Measurements from ENCODE around the gene MOB1B.

MOB1B gene

GRCh38 chr4:70859066-70859465 is 43.1 kb upstream of the MOB1B start:
- H3K4me2 ChIP-seq (ENCODE audit: low read depth, low read length), result no peak overlapping the region
- H3K9ac ChIP-seq (ENCODE audit: low read length), result no peak overlapping the region
- H2AFZ ChIP-seq (ENCODE audit: low read length), result no peak overlapping the region
- TF ChIP-seq EZH2 (optimal IDR thresholded peaks at IDR 0.05; ENCODE audit: low read depth, low read length), result no peak
- no peak for TF ChIP-seq EZH2phosphoT487 (IDR thresholded peaks at IDR 0.05; ENCODE audit: low read length)
- TF ChIP-seq CTCF (IDR thresholded peaks at IDR 0.05; ENCODE audit: low read length), result no peak
- H3K9me2 ChIP-seq (replicated peaks; ENCODE audit: insufficient read depth, low read length), result no peaks in the 10 kb centered on the region
- H3K36me3 ChIP-seq (replicated peaks; ENCODE audit: insufficient read depth, low read length), result no peaks in the 10 kb centered on the region
- H3F3A ChIP-seq (ENCODE audit: insufficient read depth, low read length), result no peaks in the 10 kb centered on the region
- H3K79me2 ChIP-seq (ENCODE audit: low read length), result no peaks in the 10 kb centered on the region
- H3K4me1 ChIP-seq (ENCODE audit: low read length), result no peaks in the 10 kb centered on the region
- no peak overlapping the region for H3K4me3 ChIP-seq (ENCODE audit: low read length)
- no peak overlapping the region for H3K27ac ChIP-seq (ENCODE audit: low read length)
- no peaks in the 10 kb centered on the region for H3K9me3 ChIP-seq (replicated peaks; ENCODE audit: insufficient read depth, low read length)
- H4K20me1 ChIP-seq (ENCODE audit: insufficient read depth, low read length), result no peaks in the 10 kb centered on the region
- no peaks in the 10 kb centered on the region for H3K27me3 ChIP-seq (replicated peaks; ENCODE audit: insufficient read depth, low read length)
- DNase-seq, result no peak

GRCh38 chr4:70863099-70863790 is 38.9 kb upstream of the MOB1B start:
- TF ChIP-seq EZH2phosphoT487 (IDR thresholded peaks at IDR 0.05; ENCODE audit: low read length), result no peak
- no peaks in the 10 kb centered on the region for H3K79me2 ChIP-seq (ENCODE audit: low read length)
- H4K20me1 ChIP-seq (ENCODE audit: insufficient read depth, low read length), result no peaks in the 10 kb centered on the region
- no peak for DNase-seq
- no peak overlapping the region for H3K4me3 ChIP-seq (ENCODE audit: low read length)
- H3K4me1 ChIP-seq (ENCODE audit: low read length), result no peaks in the 10 kb centered on the region
- H3K27me3 ChIP-seq (replicated peaks; ENCODE audit: insufficient read depth, low read length), result no peaks in the 10 kb centered on the region
- H3K27ac ChIP-seq (ENCODE audit: low read length), result no peak overlapping the region
- no peaks in the 10 kb centered on the region for H3K9me2 ChIP-seq (replicated peaks; ENCODE audit: insufficient read depth, low read length)
- H3F3A ChIP-seq (ENCODE audit: insufficient read depth, low read length), result no peaks in the 10 kb centered on the region
- H2AFZ ChIP-seq (ENCODE audit: low read length), result no peak overlapping the region
- H3K9me3 ChIP-seq (replicated peaks; ENCODE audit: insufficient read depth, low read length), result no peaks in the 10 kb centered on the region
- no peaks in the 10 kb centered on the region for H3K36me3 ChIP-seq (replicated peaks; ENCODE audit: insufficient read depth, low read length)
- H3K9ac ChIP-seq (ENCODE audit: low read length), result no peak overlapping the region
- H3K4me2 ChIP-seq (ENCODE audit: low read depth, low read length), result no peak overlapping the region

GRCh38 chr4:70868778-70869177 is 33.4 kb upstream of the MOB1B start:
- Histone ChIP-seq H4K20me1 (ENCODE audit: insufficient read depth, low read length) (no peaks in the 10 kb centered on the region), H3K27me3 (replicated peaks; ENCODE audit: insufficient read depth, low read length) (no peaks in the 10 kb centered on the region), H3K36me3 (replicated peaks; ENCODE audit: insufficient read depth, low read length) (no peaks in the 10 kb centered on the region), H3K4me1 (ENCODE audit: low read length) (no peaks in the 10 kb centered on the region), H3K9me2 (replicated peaks; ENCODE audit: insufficient read depth, low read length) (no peaks in the 10 kb centered on the region), H3K79me2 (ENCODE audit: low read length) (no peaks in the 10 kb centered on the region), H3F3A (ENCODE audit: insufficient read depth, low read length) (no peaks in the 10 kb centered on the region), H3K4me2 (ENCODE audit: low read depth, low read length) (no peak overlapping the region), H3K9me3 (replicated peaks; ENCODE audit: insufficient read depth, low read length) (no peaks in the 10 kb centered on the region), H3K4me3 (ENCODE audit: low read length) (no peak overlapping the region), H3K27ac (ENCODE audit: low read length) (no peak overlapping the region), H2AFZ (ENCODE audit: low read length) (no peak overlapping the region), H3K9ac (ENCODE audit: low read length) (no peak overlapping the region)
- TF ChIP-seq EZH2 (optimal IDR thresholded peaks at IDR 0.05; ENCODE audit: low read depth, low read length) (no peak), CTCF (IDR thresholded peaks at IDR 0.05; ENCODE audit: low read length) (no peak), EZH2phosphoT487 (IDR thresholded peaks at IDR 0.05; ENCODE audit: low read length) (no peak)
- no peak for DNase-seq

- H3K27ac ChIP-seq (ENCODE audit: low read length), result no peak overlapping the region
- no peak for DNase-seq
- H3K36me3 ChIP-seq (replicated peaks; ENCODE audit: insufficient read depth, low read length), result no peaks in the 10 kb centered on the region
- no peaks in the 10 kb centered on the region for H3F3A ChIP-seq (ENCODE audit: insufficient read depth, low read length)
- no peak overlapping the region for H3K4me2 ChIP-seq (ENCODE audit: low read depth, low read length)
- H3K27me3 ChIP-seq (replicated peaks; ENCODE audit: insufficient read depth, low read length), result no peaks in the 10 kb centered on the region
- H3K4me3 ChIP-seq (ENCODE audit: low read length), result no peak overlapping the region
- H4K20me1 ChIP-seq (ENCODE audit: insufficient read depth, low read length), result no peaks in the 10 kb centered on the region
- H3K9me2 ChIP-seq (replicated peaks; ENCODE audit: insufficient read depth, low read length), result no peaks in the 10 kb centered on the region
- no peaks in the 10 kb centered on the region for H3K4me1 ChIP-seq (ENCODE audit: low read length)
- no peaks in the 10 kb centered on the region for H3K79me2 ChIP-seq (ENCODE audit: low read length)
- TF ChIP-seq EZH2phosphoT487 (IDR thresholded peaks at IDR 0.05; ENCODE audit: low read length) (no peak), CTCF (IDR thresholded peaks at IDR 0.05; ENCODE audit: low read length) (no peak), EZH2 (optimal IDR thresholded peaks at IDR 0.05; ENCODE audit: low read depth, low read length) (no peak)
- no peak overlapping the region for H3K9ac ChIP-seq (ENCODE audit: low read length)
- H2AFZ ChIP-seq (ENCODE audit: low read length), result no peak overlapping the region
- H3K9me3 ChIP-seq (replicated peaks; ENCODE audit: insufficient read depth, low read length), result no peaks in the 10 kb centered on the region
These were observed 29.0 kb upstream of the MOB1B start for GRCh38 chr4:70873216-70873615.

Data from MM.1S (cell line).